ENCODE results near the gene ABHD12. TPM values are rescaled to one million over a fixed set of nuclear protein-coding genes. Genes with fewer than 3 reads are reported as not detected.
"Not testable (repeated sequence)": the region's sequence is repeated elsewhere in the genome, so short reads cannot be mapped to it uniquely, and the experiment has no call there.

Gene ABHD12
- 10 to 100 TPM; 33.1 to 47.3 TPM for total RNA-seq

- H3K9me3 Mint-ChIP-seq, result no peaks in the 10 kb centered on the region
- H3K36me3 Mint-ChIP-seq, result no peaks in the 10 kb centered on the region
- peak; percentile 97 to 98 for ATAC-seq
- H3K27ac Mint-ChIP-seq, result peak within 1 kb of the TSS; percentile 76 to 78
- peaks cover 7 to 8% of the 10 kb centered on the region in 2 donors for H3K4me1 Mint-ChIP-seq (ENCODE audit: low read depth in 2 of 2)
- no peaks in the 10 kb centered on the region for H3K27me3 Mint-ChIP-seq
- H3K4me3 Mint-ChIP-seq, result peak within 1 kb of the TSS; percentile 84
- DNase-seq (ENCODE audit: low spot score), result peak; percentile 98
Observed at GRCh38 chr20:25390538-25391528, at the start of gene ABHD12. Gene ABHD12, minus strand, starts transcription at chr20:25390835. Its CDS starts 132 bp downstream, at chr20:25390703.

- no peak overlapping the region for H3K4me3 Mint-ChIP-seq
- no peaks in the 10 kb centered on the region for H3K27me3 Mint-ChIP-seq
- H3K4me1 Mint-ChIP-seq (ENCODE audit: low read depth in 2 of 2), result no peaks in the 10 kb centered on the region
- no peak overlapping the region for H3K27ac Mint-ChIP-seq
- H3K9me3 Mint-ChIP-seq, result no peaks in the 10 kb centered on the region
- peaks cover 6% of the 10 kb centered on the region for H3K36me3 Mint-ChIP-seq
- DNase-seq (ENCODE audit: low spot score) (no peak), ATAC-seq (no peak)
Observed at GRCh38 chr20:25439328-25439727, 48.7 kb upstream of the ABHD12 start.

- no peak for ATAC-seq
- H3K4me3 Mint-ChIP-seq, result no peak overlapping the region
- H3K36me3 Mint-ChIP-seq, result peaks cover 11% of the 10 kb centered on the region
- H3K4me1 Mint-ChIP-seq (ENCODE audit: low read depth in 2 of 2), result no peaks in the 10 kb centered on the region
- DNase-seq (ENCODE audit: low spot score), result no peak
- no peaks in the 10 kb centered on the region for H3K9me3 Mint-ChIP-seq
- no peak overlapping the region for H3K27ac Mint-ChIP-seq
- H3K27me3 Mint-ChIP-seq, result no peaks in the 10 kb centered on the region
Observed at GRCh38 chr20:25437153-25437581, 46.5 kb upstream of the ABHD12 start.

GRCh38 chr20:25424536-25424935 lies 33.9 kb upstream of the ABHD12 start:
- Mint-ChIP-seq H3K4me3 (no peak overlapping the region), H3K27me3 (no peaks in the 10 kb centered on the region), H3K9me3 (no peaks in the 10 kb centered on the region), H3K4me1 (ENCODE audit: low read depth in 2 of 2) (no peaks in the 10 kb centered on the region), H3K27ac (peak overlapping the region in 1 of 2 donors; percentile 14), H3K36me3 (peaks cover 9% of the 10 kb centered on the region)
- ATAC-seq, result no peak
- no peak for DNase-seq (ENCODE audit: low spot score)

- DNase-seq (ENCODE audit: low spot score) (no peak), ATAC-seq (no peak)
- Mint-ChIP-seq H3K27ac (no peak overlapping the region), H3K4me1 (ENCODE audit: low read depth in 2 of 2) (no peaks in the 10 kb centered on the region), H3K36me3 (peaks cover 9% of the 10 kb centered on the region), H3K27me3 (no peaks in the 10 kb centered on the region), H3K9me3 (no peaks in the 10 kb centered on the region), H3K4me3 (no peak overlapping the region)
Observed at GRCh38 chr20:25422032-25422431, 31.4 kb upstream of the ABHD12 start.

GRCh38 chr20:25421102-25421501 lies 30.5 kb upstream of the ABHD12 start:
- Mint-ChIP-seq H3K4me3 (no peak overlapping the region), H3K27me3 (no peaks in the 10 kb centered on the region), H3K36me3 (peaks cover 7% of the 10 kb centered on the region), H3K4me1 (ENCODE audit: low read depth in 2 of 2) (no peaks in the 10 kb centered on the region), H3K9me3 (no peaks in the 10 kb centered on the region), H3K27ac (no peak overlapping the region)
- ATAC-seq (no peak), DNase-seq (ENCODE audit: low spot score) (no peak)

- no peaks in the 10 kb centered on the region for H3K4me1 Mint-ChIP-seq (ENCODE audit: low read depth in 2 of 2)
- ATAC-seq (no peak), DNase-seq (ENCODE audit: low spot score) (no peak)
- H3K9me3 Mint-ChIP-seq, result no peaks in the 10 kb centered on the region
- H3K27ac Mint-ChIP-seq, result no peak overlapping the region
- H3K27me3 Mint-ChIP-seq, result no peaks in the 10 kb centered on the region
- peaks cover 4% of the 10 kb centered on the region for H3K36me3 Mint-ChIP-seq
- no peak overlapping the region for H3K4me3 Mint-ChIP-seq
Observed at GRCh38 chr20:25418776-25419175, 28.1 kb upstream of the ABHD12 start.

GRCh38 chr20:25408890-25409289 lies 18.3 kb upstream of the ABHD12 start:
- H3K27me3 Mint-ChIP-seq, result no peaks in the 10 kb centered on the region
- no peaks in the 10 kb centered on the region for H3K9me3 Mint-ChIP-seq

GRCh38 chr20:25408170-25408547 lies 17.5 kb upstream of the ABHD12 start:
- no peak for DNase-seq (ENCODE audit: low spot score)
- peak in 1 of 2 donors; percentile 38 for ATAC-seq
- H3K4me3 Mint-ChIP-seq, result peak overlapping the region; percentile 90
- H3K36me3 Mint-ChIP-seq, result peaks cover 10% of the 10 kb centered on the region
- H3K27me3 Mint-ChIP-seq, result no peaks in the 10 kb centered on the region
- H3K9me3 Mint-ChIP-seq, result peaks cover 3% of the 10 kb centered on the region
- H3K4me1 Mint-ChIP-seq (ENCODE audit: low read depth in 2 of 2), result peaks cover 15 to 19% of the 10 kb centered on the region in 2 donors
- peak overlapping the region; percentile 78 to 88 for H3K27ac Mint-ChIP-seq

More at GRCh38 chr20:25408890-25409289, 18.3 kb upstream of the ABHD12 start:
- no peak for DNase-seq (ENCODE audit: low spot score)
- peak overlapping the region in 1 of 2 donors; percentile 78 for H3K27ac Mint-ChIP-seq
- peaks cover 4% of the 10 kb centered on the region for H3K36me3 Mint-ChIP-seq
- H3K4me1 Mint-ChIP-seq (ENCODE audit: low read depth in 2 of 2), result peaks cover 15 to 19% of the 10 kb centered on the region in 2 donors
- no peak for ATAC-seq
- peak overlapping the region; percentile 90 for H3K4me3 Mint-ChIP-seq

- ATAC-seq, result peak; percentile 96
- H3K9me3 Mint-ChIP-seq, result peaks cover 6% of the 10 kb centered on the region
- H3K36me3 Mint-ChIP-seq, result peaks cover 15% of the 10 kb centered on the region
- peaks cover 15 to 19% of the 10 kb centered on the region in 2 donors for H3K4me1 Mint-ChIP-seq (ENCODE audit: low read depth in 2 of 2)
- DNase-seq (ENCODE audit: low spot score), result peak; percentile 89
- H3K27me3 Mint-ChIP-seq, result no peaks in the 10 kb centered on the region
- H3K4me3 Mint-ChIP-seq, result peak within 1 kb of the TSS; percentile 90
- peak within 1 kb of the TSS; percentile 78 to 88 for H3K27ac Mint-ChIP-seq
Observed at GRCh38 chr20:25407311-25408169, 16.9 kb upstream of the ABHD12 start, which contains the start of gene GINS1. Gene GINS1, plus strand, starts transcription at chr20:25407673. Its CDS starts 148 bp downstream, at chr20:25407821.

- no peak overlapping the region for H3K27ac Mint-ChIP-seq
- H3K9me3 Mint-ChIP-seq, result peaks cover 8% of the 10 kb centered on the region
- no peak overlapping the region for H3K4me3 Mint-ChIP-seq
- ATAC-seq, result no peak
- DNase-seq (ENCODE audit: low spot score), result no peak
- peaks cover 0 to 3% of the 10 kb centered on the region in 2 donors for H3K27me3 Mint-ChIP-seq
- peaks cover 13% of the 10 kb centered on the region for H3K36me3 Mint-ChIP-seq
- peaks cover 6 to 7% of the 10 kb centered on the region in 2 donors for H3K4me1 Mint-ChIP-seq (ENCODE audit: low read depth in 2 of 2)
Observed at GRCh38 chr20:25402583-25402982, 11.9 kb upstream of the ABHD12 start.

- H3K36me3 Mint-ChIP-seq, result peaks cover 13% of the 10 kb centered on the region
- not testable (repeated sequence) for H3K4me1 Mint-ChIP-seq (ENCODE audit: low read depth in 2 of 2); DNase-seq (ENCODE audit: low spot score); H3K27ac Mint-ChIP-seq; H3K27me3 Mint-ChIP-seq; H3K9me3 Mint-ChIP-seq; H3K4me3 Mint-ChIP-seq; ATAC-seq
Observed at GRCh38 chr20:25400291-25400732, 9.7 kb upstream of the ABHD12 start.

GRCh38 chr20:25399037-25399430 lies 8.4 kb upstream of the ABHD12 start:
- Mint-ChIP-seq H3K27ac (no peak overlapping the region), H3K36me3 (peaks cover 13% of the 10 kb centered on the region), H3K4me1 (ENCODE audit: low read depth in 2 of 2) (no peaks in the 10 kb centered on the region), H3K4me3 (no peak overlapping the region), H3K27me3 (peaks cover 0 to 5% of the 10 kb centered on the region in 2 donors), H3K9me3 (peaks cover 8% of the 10 kb centered on the region)
- DNase-seq (ENCODE audit: low spot score), result no peak
- ATAC-seq, result no peak
